Activated T-helper 1 cell treated with Interleukin-2 at 50 U/mL for 16 hours (primary cell): ENCODE data around the gene OTOG.

Experiments used
- DNase-seq: peaks from one replicate; pipeline ENCODE4 v3.0.0-alpha.2; 2020; ENCODE audit warnings: low read depth

Gene OTOG

GRCh38 chr11:17651061-17651460 is 104.0 kb downstream of the OTOG start:
- no peak for DNase-seq

DNA sequence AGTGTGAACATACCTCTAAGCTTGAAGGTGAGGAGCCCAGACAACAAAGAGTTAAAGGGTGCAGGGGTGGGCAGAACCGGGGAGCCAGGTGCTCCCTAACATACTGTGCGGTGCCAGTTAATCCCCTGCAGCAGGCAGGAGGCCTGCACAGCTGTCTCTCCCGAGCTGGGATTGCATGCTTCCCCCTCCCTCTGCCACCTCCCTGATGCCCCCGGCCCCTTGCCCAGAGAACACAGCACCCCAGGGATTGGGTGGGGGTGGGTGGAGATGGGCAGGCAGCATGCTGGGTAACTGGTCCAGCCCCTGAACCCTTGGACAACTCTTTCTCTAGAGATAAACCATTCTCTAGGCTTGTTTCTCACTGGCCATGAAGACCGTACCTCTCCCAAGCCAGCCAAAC is 104.6 kb downstream of the OTOG start:
- DNase-seq: no peak

- DNase-seq: no peak
Observed at GRCh38 chr11:17652556-17652955, 105.5 kb downstream of the OTOG start.

DNA sequence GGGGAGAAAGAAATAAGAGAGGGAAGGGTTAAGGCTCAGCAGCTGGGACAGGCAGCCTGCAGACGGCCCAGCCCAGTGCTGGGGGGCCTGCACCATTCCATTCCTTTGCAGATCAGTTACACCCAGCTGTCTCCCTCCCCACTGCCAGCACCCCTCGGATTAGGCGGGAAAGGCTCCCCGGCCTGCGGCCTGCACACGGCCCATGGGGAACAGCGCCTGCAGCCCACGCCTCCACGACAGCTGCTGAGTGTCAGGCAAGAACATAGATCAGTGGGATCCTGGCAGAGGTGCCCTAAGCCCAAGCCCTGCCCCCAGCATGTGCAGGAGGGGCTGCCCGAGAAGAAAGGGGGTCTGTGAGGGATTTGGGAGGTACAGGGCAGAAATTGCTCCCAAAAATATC is 106.6 kb downstream of the OTOG start:
- no peak for DNase-seq

DNA sequence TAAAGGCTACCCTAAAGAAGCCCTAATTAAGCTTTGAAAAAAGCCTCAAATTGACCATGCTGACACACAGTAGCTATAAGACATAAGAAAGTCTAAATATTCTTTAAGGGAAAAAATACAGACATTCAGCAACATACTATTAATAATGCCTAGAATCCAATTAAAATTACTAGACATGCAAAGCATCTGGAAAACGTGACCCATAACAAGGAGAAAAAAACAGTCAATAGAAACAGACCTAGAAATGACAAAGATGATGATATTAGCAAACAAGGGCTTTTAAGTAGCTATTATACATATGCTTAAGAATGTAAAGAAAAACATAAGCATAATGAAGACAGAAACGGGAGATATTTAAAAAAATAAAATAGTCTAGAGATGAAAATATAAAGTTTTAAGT is 108.6 kb downstream of the OTOG start:
- DNase-seq: no peak

DNA sequence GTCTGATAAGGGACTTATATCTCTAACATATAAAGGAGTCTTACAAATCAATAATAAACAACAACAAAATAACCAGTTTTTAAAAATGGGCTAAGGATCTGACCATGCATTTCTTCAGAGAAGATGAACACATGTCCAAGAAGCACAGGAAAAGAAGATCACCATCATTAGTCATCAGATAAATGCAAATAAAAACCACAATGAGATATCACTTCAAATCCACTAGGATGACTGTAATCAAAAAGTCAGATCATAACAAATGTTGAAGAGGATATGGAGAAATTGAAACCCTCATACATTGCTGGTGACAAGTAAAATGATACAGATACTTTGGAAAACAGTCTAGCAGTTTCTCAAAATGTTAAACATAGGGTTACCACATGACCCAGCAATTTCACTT is 111.2 kb downstream of the OTOG start:
- DNase-seq: no peak

GRCh38 chr11:17668166-17668565 is 121.1 kb downstream of the OTOG start:
- DNase-seq: no peak

DNA sequence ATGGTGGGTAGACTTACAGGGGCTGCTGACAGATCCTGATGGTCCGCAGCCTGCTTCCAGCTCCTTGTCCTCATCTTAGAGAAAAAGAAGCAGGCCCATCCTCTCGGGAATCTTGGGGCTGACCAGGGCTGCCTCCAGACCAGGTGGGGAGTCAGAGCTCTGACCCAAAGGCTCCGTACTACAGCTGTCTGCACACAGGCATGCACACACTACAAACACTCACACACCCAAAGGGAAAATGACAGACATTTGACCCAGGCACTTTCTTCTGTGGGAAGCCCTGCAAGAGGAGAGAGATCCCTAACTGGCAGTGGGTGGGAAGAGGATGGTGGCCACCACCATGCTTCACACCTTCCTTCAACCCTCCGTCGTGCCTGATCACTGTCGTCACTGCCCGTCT is 125.4 kb downstream of the OTOG start:
- no peak for DNase-seq

DNA sequence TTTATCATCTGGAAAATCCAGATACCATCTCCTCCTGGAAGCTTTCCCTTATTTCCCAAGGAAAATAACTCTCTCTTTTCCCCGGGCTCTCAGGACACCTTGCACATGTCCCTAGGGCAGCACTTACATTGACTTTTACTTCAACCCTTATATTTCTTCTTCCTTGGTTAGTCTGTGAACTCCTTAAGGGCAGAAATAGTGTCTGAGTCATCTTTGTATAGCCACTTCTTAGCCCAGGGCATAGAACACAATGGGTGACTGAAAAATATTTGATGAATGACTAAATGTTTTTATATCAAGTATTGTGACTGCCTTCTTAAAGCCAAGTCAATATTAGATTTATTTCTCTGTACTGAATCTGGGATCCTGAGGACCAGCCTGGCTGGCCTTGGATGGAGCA is 126.9 kb downstream of the OTOG start:
- DNase-seq: no peak

DNA sequence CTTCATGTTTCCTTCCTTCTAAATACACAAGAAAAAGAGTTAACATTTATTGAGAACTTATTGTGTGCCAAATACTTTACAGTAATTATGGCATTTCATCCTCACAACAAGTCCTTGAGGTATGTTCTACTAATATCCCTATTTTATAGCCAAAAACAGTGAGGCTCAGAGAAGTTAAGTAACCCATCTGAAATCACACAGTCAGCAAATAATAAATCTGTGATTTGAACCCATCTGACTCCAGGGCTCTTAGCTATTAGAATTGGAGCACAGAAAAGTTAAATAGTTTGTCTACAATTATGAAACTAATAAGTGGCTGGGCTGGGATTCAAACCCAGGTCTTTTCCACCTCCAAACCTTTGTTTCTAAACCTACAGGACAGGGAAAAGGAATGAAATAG is 135.8 kb downstream of the OTOG start:
- no peak for DNase-seq

DNA sequence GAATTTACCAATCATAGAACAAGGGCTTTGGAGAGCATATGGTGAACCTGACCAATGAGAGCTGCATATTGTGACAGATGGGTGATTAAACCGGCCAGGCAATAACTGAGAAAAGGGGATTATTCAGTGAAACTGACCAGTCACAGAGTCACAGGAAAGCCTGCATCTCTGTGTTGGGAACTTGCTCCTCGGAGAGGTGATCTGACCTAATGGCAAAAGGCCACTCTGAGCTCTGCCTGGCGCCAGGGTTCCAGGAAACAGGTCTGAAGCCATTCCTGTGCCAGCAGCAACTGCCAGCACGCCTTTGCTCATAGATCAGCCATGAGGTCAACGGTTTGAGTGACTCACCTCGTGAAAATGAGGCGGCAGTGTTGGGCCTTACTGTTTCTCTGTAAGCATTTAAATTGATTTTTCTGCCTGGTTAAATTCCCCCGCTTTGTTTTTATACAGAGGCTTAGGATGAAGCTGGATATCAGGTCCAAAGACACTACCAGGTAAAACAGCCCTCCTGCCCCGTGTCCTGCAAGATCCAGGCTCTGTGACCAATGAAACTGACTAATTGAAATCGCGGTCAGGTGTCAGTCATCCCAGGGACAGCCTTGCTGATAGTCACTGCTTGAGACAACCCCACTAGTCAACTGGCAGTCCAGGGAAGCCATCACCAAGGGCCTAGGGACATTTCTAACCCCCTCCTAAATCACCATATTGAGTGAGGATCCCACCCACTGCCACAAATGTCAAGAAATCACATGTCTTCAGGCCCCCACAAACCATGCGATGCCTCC is 136.5 kb downstream of the OTOG start:
- DNase-seq: no peak

DNA sequence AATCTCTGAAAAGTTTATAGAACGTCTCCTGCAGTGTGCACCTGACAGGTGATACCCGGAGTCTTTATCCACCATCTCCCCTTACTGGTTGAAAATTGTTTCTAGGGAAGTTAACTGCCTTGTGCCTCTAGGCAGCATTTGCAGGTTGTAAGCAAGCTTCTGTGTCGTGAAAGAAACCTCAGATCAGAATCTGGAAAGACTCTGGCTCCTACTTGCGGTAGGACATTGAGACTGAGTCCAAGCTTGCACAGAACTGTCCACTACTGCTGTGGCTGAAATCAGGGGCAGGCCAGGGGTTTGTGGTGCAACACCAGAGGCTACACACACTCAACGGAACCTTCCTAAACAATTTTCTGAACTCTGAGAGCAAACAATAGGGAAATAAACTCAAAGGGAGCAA is 137.5 kb downstream of the OTOG start:
- no peak for DNase-seq

DNA sequence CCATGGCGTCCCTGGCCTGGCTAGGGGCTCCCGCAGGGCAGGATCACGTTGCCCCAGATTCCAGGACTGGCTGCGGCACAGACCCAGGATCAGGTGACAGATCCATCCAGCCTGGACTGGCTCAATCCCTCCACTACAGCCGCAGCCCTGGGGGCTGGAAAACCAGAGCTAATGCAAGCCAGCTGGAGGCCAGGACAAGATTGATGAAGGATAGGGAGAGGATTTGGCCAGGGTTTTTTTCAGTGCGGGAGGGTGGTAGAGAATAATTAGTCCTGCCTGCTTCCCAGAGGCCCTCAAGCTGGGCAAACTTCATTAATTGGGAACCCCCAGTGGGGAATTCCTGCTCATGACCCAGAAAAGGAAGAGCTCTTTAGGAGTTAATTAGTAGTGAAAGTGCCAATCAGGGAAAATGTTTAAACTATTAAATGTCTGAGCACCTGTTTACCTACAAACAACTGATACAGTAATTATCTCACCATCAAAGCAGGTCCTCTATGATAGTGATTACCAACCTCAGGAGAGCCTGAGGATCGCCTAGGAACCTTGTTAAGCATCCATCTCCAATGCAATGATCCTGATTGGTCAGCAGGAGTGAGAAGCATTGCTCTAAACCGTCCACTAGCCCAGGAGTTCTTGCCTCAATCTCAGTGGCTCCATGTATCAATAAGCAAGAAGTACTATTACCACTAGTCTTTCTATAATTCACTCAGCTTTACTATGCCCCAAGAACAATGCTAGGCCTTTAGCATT is 139.3 kb downstream of the OTOG start:
- DNase-seq: no peak

- no peak for DNase-seq
Observed at GRCh38 chr11:17687946-17688670, 141.0 kb downstream of the OTOG start.

GRCh38 chr11:17691550-17691949 is 144.5 kb downstream of the OTOG start:
- no peak for DNase-seq

DNA sequence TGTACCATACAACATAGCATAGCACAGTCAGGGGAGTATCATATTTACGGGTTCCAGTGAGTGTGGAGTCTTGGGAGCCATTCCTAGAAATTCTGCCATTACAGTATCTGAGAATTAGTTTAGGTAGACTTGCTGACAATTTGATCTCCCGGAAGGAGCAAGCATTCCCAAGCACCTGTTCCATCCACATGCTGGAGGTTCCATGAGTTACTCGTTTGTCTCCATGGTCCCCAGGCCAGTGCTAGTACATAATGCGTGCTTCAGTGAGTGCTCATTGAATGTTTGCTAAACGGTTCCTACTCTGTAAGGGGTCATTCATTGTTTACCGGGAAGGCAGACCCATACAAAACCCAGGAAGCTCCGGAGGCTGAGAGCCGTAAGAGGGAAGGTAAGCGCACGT is 144.9 kb downstream of the OTOG start:
- no peak for DNase-seq

- no peak for DNase-seq
Observed at GRCh38 chr11:17692931-17693330, 145.9 kb downstream of the OTOG start.

DNA sequence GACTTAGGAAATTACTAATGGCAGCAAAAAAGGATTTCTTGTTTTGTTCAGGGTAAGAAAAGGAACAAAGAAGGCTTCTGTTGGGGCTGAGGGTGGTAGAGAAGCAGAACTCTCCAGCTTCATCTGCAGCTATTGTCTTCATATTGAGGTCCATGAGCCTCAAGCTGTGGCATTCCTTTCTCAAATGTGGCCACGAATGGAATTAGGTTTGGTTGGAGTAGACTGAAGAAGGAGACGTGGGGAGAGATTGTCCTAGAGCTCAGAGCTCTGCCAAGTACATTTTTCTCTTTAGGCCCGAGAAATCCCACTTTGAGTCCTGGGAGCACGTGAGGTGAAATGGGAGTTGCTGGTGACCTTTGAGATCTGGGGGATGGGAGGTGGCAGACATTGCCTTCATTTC is 146.5 kb downstream of the OTOG start:
- no peak for DNase-seq

DNA sequence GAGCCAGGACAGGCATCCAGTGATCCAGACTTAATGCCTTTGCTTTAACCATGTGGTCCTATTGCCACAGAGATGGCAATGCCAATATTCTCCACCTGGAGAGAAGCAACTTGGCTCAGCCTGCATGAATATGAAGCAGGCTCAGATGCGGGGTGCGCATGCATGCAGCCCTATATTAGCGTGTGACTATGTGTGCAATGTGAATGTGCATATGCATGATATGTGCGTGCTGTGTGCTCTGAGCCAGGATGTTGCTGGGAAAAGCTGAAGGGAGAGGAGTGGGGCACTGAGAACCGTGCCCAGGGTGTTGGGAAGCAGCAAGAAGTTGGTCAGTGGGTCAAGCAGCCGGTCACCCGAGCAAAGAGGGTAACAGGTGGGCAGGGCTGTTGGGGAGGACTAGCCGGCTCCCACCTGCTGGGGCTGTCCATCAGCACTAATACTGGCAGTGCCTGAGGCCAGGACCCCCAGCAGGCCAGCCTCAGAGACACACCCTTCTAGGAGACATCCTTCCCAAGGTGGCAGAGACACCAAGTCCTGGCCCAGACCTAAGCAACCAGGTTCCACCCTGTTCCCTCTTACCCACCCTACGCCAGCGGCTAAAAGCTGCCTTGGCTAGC is 147.5 kb downstream of the OTOG start:
- no peak for DNase-seq

GRCh38 chr11:17695454-17696441 is 148.7 kb downstream of the OTOG start:
- DNase-seq: no peak

DNA sequence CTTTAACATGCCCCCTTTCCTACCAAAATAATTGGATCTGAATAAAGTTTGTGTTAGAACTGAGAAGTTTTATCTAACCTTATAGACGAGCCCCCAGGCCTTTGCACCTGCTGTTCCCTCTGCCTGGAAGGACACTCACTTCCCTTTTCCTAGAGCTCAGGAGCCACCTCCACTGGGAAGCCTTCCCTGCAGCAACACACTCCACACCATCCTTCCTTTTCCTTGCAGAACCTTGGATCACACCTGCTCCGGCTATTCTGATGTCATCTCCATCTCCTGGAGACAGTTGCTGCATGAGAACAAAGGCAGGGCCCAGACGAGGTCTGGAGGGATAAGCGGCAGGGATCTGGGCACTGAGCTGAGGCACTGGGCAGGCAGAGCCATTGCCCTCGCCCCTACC is 149.7 kb downstream of the OTOG start:
- no peak for DNase-seq
